Activated CD4-positive, alpha-beta T cell treated with anti-CD3 and anti-CD28 coated beads, Interleukin-2, amount 10 ng/mL, durations not matched to agents 24 days and 14 days (primary cell): ENCODE measurements around the gene C17orf100. TPM values are rescaled to one million over a fixed set of nuclear protein-coding genes. Genes with fewer than 3 reads are reported as not detected.

Source experiments
- DNase-seq: peaks from one replicate; pipeline ENCODE4 v3.0.0; 2022
- H3K27ac Mint-ChIP-seq: one replicate; pipeline ENCODE4 v1.8.0; 2022; ENCODE audit warnings: mild to moderate bottlenecking, mixed read lengths
- H3K27me3 Mint-ChIP-seq: one replicate; pipeline ENCODE4 v1.8.0; 2022; ENCODE audit warnings: mixed read lengths
- H3K36me3 Mint-ChIP-seq: one replicate; pipeline ENCODE4 v1.8.0; 2022; ENCODE audit warnings: low read depth, mild to moderate bottlenecking, mixed read lengths
- H3K4me1 Mint-ChIP-seq: one replicate; pipeline ENCODE4 v1.8.0; 2021; ENCODE audit warnings: mixed read lengths
- H3K4me3 Mint-ChIP-seq: one replicate; pipeline ENCODE4 v1.8.0; 2022; ENCODE audit warnings: mild to moderate bottlenecking, moderate library complexity, mixed read lengths
- H3K9me3 Mint-ChIP-seq: one replicate; pipeline ENCODE4 v1.8.0; 2021; ENCODE audit warnings: mixed read lengths
- intact Hi-C: fragments of 100-400 bp; cut with micrococcal nuclease; formaldehyde crosslinking; loops from one replicate; pipeline ENCODE4 v1.15.1; 2023
- total RNA-seq: library from RNA; stranded (reverse); gene quantifications from 2 replicates; pipeline ENCODE4 v1.2.3, GENCODE V29; 2022

Gene C17orf100
- total RNA-seq, 1 donor from 2014 or later: 1.8 TPM

DNA sequence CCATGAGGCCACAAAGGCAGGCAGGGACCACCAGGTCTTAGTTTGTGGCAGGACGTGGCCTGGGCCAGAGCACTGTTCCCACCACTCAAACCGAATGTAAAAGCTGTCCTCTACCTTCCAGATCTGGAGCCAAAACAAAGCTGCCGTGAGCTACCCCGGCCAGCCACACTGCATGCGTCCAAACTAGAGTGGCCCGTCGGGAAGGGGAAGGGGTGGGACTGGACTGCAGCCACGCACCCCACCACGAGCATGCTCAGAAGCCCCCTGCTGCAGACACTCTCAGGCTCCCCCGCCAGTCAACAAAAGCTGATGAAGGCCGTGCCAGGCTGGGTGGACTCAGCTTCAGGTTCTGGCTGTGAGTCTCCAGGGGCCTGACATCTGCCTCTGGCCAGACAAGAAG is 46.4 kb downstream of the C17orf100 start:
- no peak overlapping the region for H3K4me3 Mint-ChIP-seq
- no peak overlapping the region for H3K27ac Mint-ChIP-seq
- H3K4me1 Mint-ChIP-seq: no peaks in the 10 kb centered on the region
- H3K9me3 Mint-ChIP-seq: no peaks in the 10 kb centered on the region
- no peak for DNase-seq
- peaks cover 15% of the 10 kb centered on the region for H3K27me3 Mint-ChIP-seq
- intact Hi-C loops: no loop called here
- no peaks in the 10 kb centered on the region for H3K36me3 Mint-ChIP-seq

GRCh38 chr17:6699997-6700947 is 48.7 kb downstream of the C17orf100 start:
- DNase-seq: no peak
- Mint-ChIP-seq H3K36me3 (no peaks in the 10 kb centered on the region), H3K27ac (no peak overlapping the region), H3K4me1 (no peaks in the 10 kb centered on the region), H3K4me3 (no peak overlapping the region), H3K27me3 (peaks cover 8% of the 10 kb centered on the region), H3K9me3 (no peaks in the 10 kb centered on the region)
- intact Hi-C loops: no loop called here

DNA sequence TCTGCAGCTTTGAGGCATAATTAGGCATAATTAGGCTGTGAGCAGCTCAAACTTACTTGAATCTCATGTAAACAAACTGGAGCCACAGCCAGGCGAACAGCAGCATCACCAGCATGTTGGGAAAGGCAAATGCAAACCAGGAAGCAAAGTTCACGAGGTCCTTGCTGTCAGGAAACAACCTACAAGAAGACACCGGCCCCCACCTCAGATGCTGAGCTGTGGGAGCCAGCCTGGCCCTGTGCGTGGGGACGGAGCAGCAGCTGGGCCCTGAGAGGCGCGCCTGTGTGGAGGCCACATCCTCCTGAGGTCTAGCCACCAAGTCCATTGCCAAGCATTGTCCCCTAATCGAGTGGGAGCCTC is 49.4 kb downstream of the C17orf100 start:
- DNase-seq: no peak
- no peaks in the 10 kb centered on the region for H3K9me3 Mint-ChIP-seq
- H3K27ac Mint-ChIP-seq: no peak overlapping the region
- H3K27me3 Mint-ChIP-seq: peaks cover 8% of the 10 kb centered on the region
- intact Hi-C loops: no loop called here
- no peaks in the 10 kb centered on the region for H3K36me3 Mint-ChIP-seq
- H3K4me1 Mint-ChIP-seq: no peaks in the 10 kb centered on the region
- H3K4me3 Mint-ChIP-seq: no peak overlapping the region

DNA sequence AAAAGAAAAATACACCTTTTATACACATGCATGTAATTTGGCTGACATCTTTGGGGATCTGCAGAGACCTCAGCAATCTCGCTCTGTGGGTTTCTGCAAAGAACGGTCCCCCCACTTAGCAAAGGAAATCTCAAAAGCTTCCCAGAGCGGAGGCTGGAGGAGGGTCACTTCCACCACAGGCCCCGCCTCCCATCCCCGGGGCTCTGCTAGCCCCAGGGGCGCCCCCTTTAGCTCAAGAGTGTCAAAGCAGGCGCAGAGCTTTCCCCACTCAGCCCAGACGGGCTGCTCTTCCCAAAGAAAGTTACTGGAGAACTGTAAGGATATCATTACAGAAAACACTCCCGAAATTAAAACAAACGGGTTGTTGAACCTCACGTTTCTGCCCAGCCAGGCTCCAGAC is 50.2 kb downstream of the C17orf100 start:
- H3K4me3 Mint-ChIP-seq: no peak overlapping the region
- no peaks in the 10 kb centered on the region for H3K4me1 Mint-ChIP-seq
- H3K36me3 Mint-ChIP-seq: no peaks in the 10 kb centered on the region
- intact Hi-C loops: no loop called here
- no peak overlapping the region for H3K27ac Mint-ChIP-seq
- H3K27me3 Mint-ChIP-seq: peaks cover 6% of the 10 kb centered on the region
- DNase-seq: peak; percentile 78
- H3K9me3 Mint-ChIP-seq: no peaks in the 10 kb centered on the region

DNA sequence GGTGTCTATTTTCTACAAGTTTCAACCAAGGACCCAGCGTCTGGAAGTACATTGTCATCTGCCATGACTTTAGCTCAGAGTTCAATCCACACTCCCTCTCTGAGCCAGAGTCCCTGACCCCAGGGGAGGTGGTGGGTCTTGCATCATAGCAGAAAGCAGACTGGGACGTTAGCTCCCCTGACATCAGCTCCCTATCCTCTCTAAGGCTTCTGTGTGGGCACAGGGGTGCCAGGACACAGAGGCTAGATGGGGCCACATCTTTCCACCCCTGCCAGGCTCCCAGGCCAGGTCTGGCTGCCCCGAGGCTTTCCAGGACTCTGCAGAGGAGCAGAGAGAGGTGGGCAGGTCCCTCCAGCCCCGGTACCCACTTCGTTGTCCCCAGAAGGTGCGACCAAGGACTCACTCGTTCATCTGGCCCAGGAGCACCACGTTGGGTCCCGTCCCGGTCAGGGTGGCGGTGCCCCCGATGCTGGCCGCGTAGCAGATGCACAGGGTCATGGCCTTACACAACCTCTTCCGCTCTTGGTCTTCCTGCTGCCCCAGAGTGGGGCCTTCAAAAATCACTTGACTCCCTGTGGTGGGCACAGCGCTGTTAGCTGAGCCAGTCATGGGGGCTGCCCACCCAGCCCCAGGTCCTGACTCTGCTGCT is 51.1 kb downstream of the C17orf100 start:
- DNase-seq: no peak
- intact Hi-C loops: no loop called here
- Mint-ChIP-seq H3K27me3 (peaks cover 6% of the 10 kb centered on the region), H3K4me1 (no peaks in the 10 kb centered on the region), H3K9me3 (no peaks in the 10 kb centered on the region), H3K4me3 (no peak overlapping the region), H3K27ac (no peak overlapping the region), H3K36me3 (no peaks in the 10 kb centered on the region)

Other genes with a start within 250 kb of the C17orf100 start
- gene AIPL1, start 216.6 kb upstream of the C17orf100 start, total RNA-seq: not detected in 2 replicates
- gene PIMREG, start 207.3 kb upstream of the C17orf100 start, total RNA-seq: 4.6 and 6.4 TPM in 2 replicates
- gene PITPNM3, start 95.2 kb upstream of the C17orf100 start, total RNA-seq: 0.66 and 0.77 TPM in 2 replicates
- gene KIAA0753, start 11.1 kb upstream of the C17orf100 start, total RNA-seq: 20.9 and 23.9 TPM in 2 replicates
- gene TXNDC17, start 10.7 kb upstream of the C17orf100 start, total RNA-seq: 92.7 and 102 TPM in 2 replicates
- gene MED31, start 157 bp upstream of the C17orf100 start, total RNA-seq: 24.3 and 25.7 TPM in 2 replicates
- gene SLC13A5, start 61.6 kb downstream of the C17orf100 start, total RNA-seq: not detected in 2 replicates
- gene XAF1, start 104.3 kb downstream of the C17orf100 start, total RNA-seq: 34.1 and 37.6 TPM in 2 replicates
- gene FBXO39, start 124.5 kb downstream of the C17orf100 start, total RNA-seq: 0.26 and 0.36 TPM in 2 replicates
- not detected in 2 replicates for gene TEKT1, start 180.0 kb downstream of the C17orf100 start, total RNA-seq